HepG2 (cell line): ENCODE results near the gene PDE2A. TPM values are rescaled to one million over a fixed set of nuclear protein-coding genes. Genes with fewer than 3 reads are reported as not detected.
A peak's percentile ranks its signal among the peaks of the same experiment; 100 is the strongest.

Experiments used
- ARID3A ChIP-seq: IDR thresholded peaks from 2 replicates; pipeline ENCODE4 v1.6.1; 2012; ENCODE audit warnings: low read depth, low read length, improper control_type of control experiment
- DZIP1 ChIP-seq: sonication (generic); formaldehyde crosslinking; IDR thresholded peaks from 2 replicates; pipeline ENCODE4 v1.5.0; 2020; ENCODE audit warnings: mild to moderate bottlenecking, missing genetic modification reagents
- HHEX ChIP-seq: IDR thresholded peaks from 2 replicates; pipeline ENCODE4 v1.6.1; 2016; ENCODE audit warnings: control low read depth
- KDM4B ChIP-seq: sonication (generic); formaldehyde crosslinking; IDR thresholded peaks from 2 replicates; pipeline ENCODE4 v1.4.0; 2020; ENCODE audit warnings: missing genetic modification reagents
- LBX2 ChIP-seq: sonication (generic); formaldehyde crosslinking; IDR thresholded peaks from 2 replicates; pipeline ENCODE4 v1.5.0; 2020; ENCODE audit warnings: missing genetic modification reagents, mild to moderate bottlenecking, borderline replicate concordance
- LCORL ChIP-seq, 2 experiments: fragments of 450-650 bp in 1 of 2; sonication (generic) in 1 of 2; formaldehyde crosslinking in 1 of 2; IDR thresholded peaks; 2 replicates each; pipeline versions ENCODE4 v1.5.0 to v1.6.1; 2017 to 2020; ENCODE audit warnings: antibody characterized with exemption in 1 of 2, missing genetic modification reagents in 1 of 2
- MAF1 ChIP-seq: sonication (generic); formaldehyde crosslinking; IDR thresholded peaks from 2 replicates; pipeline ENCODE4 v1.5.0; 2020; ENCODE audit warnings: missing genetic modification reagents, borderline replicate concordance
- MLLT10 ChIP-seq: sonication (generic); formaldehyde crosslinking; IDR thresholded peaks from 2 replicates; pipeline ENCODE4 v1.4.0; 2020; ENCODE audit warnings: missing genetic modification reagents
- MXI1 ChIP-seq: IDR thresholded peaks from 3 replicates; pipeline ENCODE4 v1.6.1; 2012; ENCODE audit warnings: low read depth, low read length, inconsistent platforms, borderline replicate concordance
- NCOR1 ChIP-seq: fragments of 200-600 bp; sonication (generic); IDR thresholded peaks from 2 replicates; pipeline ENCODE4 v1.7.0; 2017; ENCODE audit warnings: antibody characterized with exemption, low read length, borderline replicate concordance
- NFE2L2 ChIP-seq: fragments of 150-350 bp; IDR thresholded peaks from 2 replicates; pipeline ENCODE4 v1.6.1; 2014; ENCODE audit warnings: low read length
- RBM39 ChIP-seq: fragments of 200-400 bp; formaldehyde crosslinking; IDR thresholded peaks from one replicate; pipeline ENCODE4 v1.6.1; 2018; ENCODE audit warnings: antibody characterized with exemption, mild to moderate bottlenecking, low read depth, low read length; ENCODE audit not compliant: poor library complexity, severe bottlenecking
- RNF2 ChIP-seq: fragments of 450-650 bp; conservative IDR thresholded peaks from 2 replicates; pipeline ENCODE4 v1.6.1; 2016; ENCODE audit warnings: low read depth
- SMAD3 ChIP-seq: sonication (generic); formaldehyde crosslinking; IDR thresholded peaks from 2 replicates; pipeline ENCODE4 v1.4.0; 2020; ENCODE audit warnings: missing genetic modification reagents
- TAF15 ChIP-seq: fragments of 200-400 bp; formaldehyde crosslinking; IDR thresholded peaks from one replicate; pipeline ENCODE4 v1.6.1; 2018; ENCODE audit warnings: mild to moderate bottlenecking, low read depth, low read length; ENCODE audit not compliant: poor library complexity, severe bottlenecking
- TEAD2 ChIP-seq: sonication (generic); formaldehyde crosslinking; IDR thresholded peaks from 2 replicates; pipeline ENCODE4 v1.9.0; 2021; ENCODE audit warnings: missing genetic modification reagents
- TFAP4 ChIP-seq: sonication (generic); IDR thresholded peaks from 2 replicates; pipeline ENCODE4 v1.6.1; 2016; ENCODE audit warnings: low read depth, borderline replicate concordance
- XRCC5 ChIP-seq: fragments of 200-400 bp; formaldehyde crosslinking; optimal IDR thresholded peaks from 2 replicates; pipeline ENCODE3; 2017; ENCODE audit warnings: mild to moderate bottlenecking, low read length
- YEATS2 ChIP-seq: sonication (generic); formaldehyde crosslinking; IDR thresholded peaks from 2 replicates; pipeline ENCODE4 v1.4.0; 2020; ENCODE audit warnings: missing genetic modification reagents, borderline replicate concordance
- ZFYVE20 ChIP-seq: sonication (generic); formaldehyde crosslinking; IDR thresholded peaks from 2 replicates; pipeline ENCODE4 v1.8.0; 2023; ENCODE audit warnings: low read depth, mild to moderate bottlenecking, moderate library complexity, missing genetic modification reagents, borderline replicate concordance
- ZNF224 ChIP-seq: sonication (generic); formaldehyde crosslinking; IDR thresholded peaks from 2 replicates; pipeline ENCODE4 v1.5.0; 2020; ENCODE audit warnings: mild to moderate bottlenecking, missing genetic modification reagents
- ZNF235 ChIP-seq: sonication (generic); formaldehyde crosslinking; IDR thresholded peaks from 2 replicates; pipeline ENCODE4 v1.8.1; 2023; ENCODE audit warnings: mild to moderate bottlenecking, missing genetic modification reagents, borderline replicate concordance
- ZNF326 ChIP-seq: sonication (generic); formaldehyde crosslinking; IDR thresholded peaks from 2 replicates; pipeline ENCODE4 v1.4.0; 2020; ENCODE audit warnings: missing genetic modification reagents, borderline replicate concordance
- ZNF333 ChIP-seq: sonication (generic); formaldehyde crosslinking; IDR thresholded peaks from 2 replicates; pipeline ENCODE4 v1.4.0; 2020; ENCODE audit warnings: mild to moderate bottlenecking, missing genetic modification reagents, borderline replicate concordance
- ZNF749 ChIP-seq: sonication (generic); formaldehyde crosslinking; IDR thresholded peaks from 2 replicates; pipeline ENCODE4 v1.8.0; 2022; ENCODE audit warnings: mild to moderate bottlenecking, missing genetic modification reagents, moderate library complexity, borderline replicate concordance
- ZNF780A ChIP-seq: sonication (generic); formaldehyde crosslinking; IDR thresholded peaks from 2 replicates; pipeline ENCODE4 v1.8.0; 2022; ENCODE audit warnings: mild to moderate bottlenecking, missing genetic modification reagents, moderate library complexity
- polyA plus RNA-seq, 8 experiments: library from polyadenylated mRNA; depleted of rRNA in 3 of 8; stranded (reverse) in 7 of 8; unstranded in 1 of 8; fragments of >200 nt; fragmentation: Illumina TruSeq in 4 of 8; extraction: Trizol in 4 of 8; gene quantifications; 2 replicates each; pipeline versions ENCODE4 v1.2.1 to v1.2.3, GENCODE V29; 2011 to 2016; ENCODE audit warnings: low read depth in 4 of 8, missing spikeins in 1 of 8, mixed read lengths in 1 of 8; ENCODE audit not compliant: insufficient read depth in 1 of 8
- total RNA-seq, 5 experiments: library from RNA; depleted of rRNA; stranded (reverse); fragments of >200 nt; fragmentation: Illumina TruSeq; extraction: Trizol; gene quantifications; 2 replicates each; pipeline ENCODE4 v1.2.3, GENCODE V29; 2016; ENCODE audit warnings: low read depth in 1 of 5

PDE2A gene
- total and polyA plus RNA-seq, 2 of the 13 experiments (the other 11 are each of a cell fraction or from before 2014, with no cell fraction given), result 3.1 TPM; not detected in 1

- no peak for TF ChIP-seq ZNF235 (CRISPR knock-in tag)
- TF ChIP-seq ZNF749 (CRISPR knock-in tag), result no peak
- no peak for TF ChIP-seq SMAD3 (CRISPR knock-in tag)
- no peak for TF ChIP-seq KDM4B (CRISPR knock-in tag)
- no peak for TF ChIP-seq RNF2
- TF ChIP-seq LCORL (IDR thresholded peaks at IDR 0.05), result no peak
- TF ChIP-seq LCORL (CRISPR knock-in tag; IDR thresholded peaks at IDR 0.05), result no peak
- TF ChIP-seq ARID3A, result no peak
- 0 out of 2 replicates have a peak, but pooled peaks have one; percentile 14 for TF ChIP-seq MAF1
- TF ChIP-seq YEATS2 (CRISPR knock-in tag), result no peak
- no peak for TF ChIP-seq LBX2 (CRISPR knock-in tag)
- peak; percentile 41; the same call in 1 of the 2 replicates for TF ChIP-seq TFAP4
- TF ChIP-seq RBM39, result no peak
- TF ChIP-seq TEAD2 (CRISPR knock-in tag), result no peak
- TF ChIP-seq ZNF333, result no peak
- TF ChIP-seq MLLT10 (CRISPR knock-in tag), result no peak
- no peak for TF ChIP-seq NFE2L2
- TF ChIP-seq DZIP1, result no peak
- TF ChIP-seq HHEX (CRISPR knock-in tag), result no peak
- no peak for TF ChIP-seq MXI1
- TF ChIP-seq ZNF224, result no peak
- no peak for TF ChIP-seq ZNF326 (CRISPR knock-in tag)
- TF ChIP-seq ZNF780A, result no peak
- TF ChIP-seq TAF15, result no peak
- TF ChIP-seq NCOR1, result no peak
- TF ChIP-seq XRCC5, result peak; percentile 88
- 0 out of 2 replicates have a peak, but pooled peaks have one; percentile 18 for TF ChIP-seq ZFYVE20 (CRISPR knock-in tag)
Observed at GRCh38 chr11:72684236-72684912, 10.2 kb upstream of the PDE2A start (continued).
